ENCODE results near the gene KLHL8.

GRCh38 chr4:87268411-87268810 is 48.0 kb upstream of the KLHL8 start:
- TF ChIP-seq CTCF (IDR thresholded peaks at IDR 0.05) (no peak), POLR2A (IDR thresholded peaks at IDR 0.05) (no peak)

Measured in prostate gland (tissue), 2 donors.